HFFc6 (cell line): ENCODE measurements around the gene C1QTNF9B. TPM values are rescaled to one million over a fixed set of nuclear protein-coding genes. Genes with fewer than 3 reads are reported as not detected.

Experiments used
- DNase-seq: peaks from one replicate; pipeline ENCODE4 v3.0.0-alpha.2; 2018
- H3K27ac Mint-ChIP-seq: 2 replicates; pipeline ENCODE4 v1.8.0; 2020; ENCODE audit warnings: mild to moderate bottlenecking, mixed read lengths
- H3K27me3 Mint-ChIP-seq: 2 replicates; pipeline ENCODE4 v1.8.0; 2021; ENCODE audit warnings: mild to moderate bottlenecking, moderate library complexity, mixed read lengths; ENCODE audit not compliant: insufficient read depth
- H3K36me3 Mint-ChIP-seq: 2 replicates; pipeline ENCODE4 v1.8.0; 2021; ENCODE audit warnings: low read depth, mixed read lengths
- H3K4me1 Mint-ChIP-seq: 2 replicates; pipeline ENCODE4 v1.8.0; 2020; ENCODE audit warnings: low read depth, mixed read lengths
- H3K4me3 Mint-ChIP-seq: 2 replicates; pipeline ENCODE4 v1.8.0; 2020; ENCODE audit warnings: mild to moderate bottlenecking, moderate library complexity, mixed read lengths
- H3K9me3 Mint-ChIP-seq: 2 replicates; pipeline ENCODE4 v1.8.0; 2020; ENCODE audit warnings: mild to moderate bottlenecking, mixed read lengths
- CTCF ChIP-seq: fragments of 200-600 bp; sonication (generic); IDR thresholded peaks from 2 replicates; pipeline ENCODE4 v1.5.0; 2021; ENCODE audit warnings: antibody characterized with exemption, mild to moderate bottlenecking
- total RNA-seq, 6 experiments: library from RNA; stranded (reverse); fragmentation: NEBNext Ultra II Directional; extraction: Animal tissue kit (Norgen Biotek cat#: 25700); gene quantifications; 2 replicates in 1 of 6; 3 replicates in 5 of 6; pipeline ENCODE4 v1.2.3, GENCODE V29; 2021

Gene C1QTNF9B
- total RNA-seq, 6 experiments from 2014 or later, result 0.25 to 0.27 TPM; not detected in 4

GRCh38 chr13:23928985-23929384 lies 31.7 kb upstream of the C1QTNF9B start:
- Mint-ChIP-seq H3K4me3 (peak overlapping the region; percentile 6), H3K36me3 (no peaks in the 10 kb centered on the region), H3K27me3 (no peaks in the 10 kb centered on the region), H3K9me3 (no peaks in the 10 kb centered on the region), H3K4me1 (peaks cover 28% of the 10 kb centered on the region), H3K27ac (peak overlapping the region; percentile 42)
- peak; percentile 66 for DNase-seq
- no peak for TF ChIP-seq CTCF

GRCh38 chr13:23923031-23923430 lies 25.7 kb upstream of the C1QTNF9B start:
- Mint-ChIP-seq H3K9me3 (no peaks in the 10 kb centered on the region; the same call in 1 of the 2 replicates), H3K27ac (no peak overlapping the region), H3K36me3 (no peaks in the 10 kb centered on the region), H3K4me1 (peaks cover 44% of the 10 kb centered on the region), H3K27me3 (no peaks in the 10 kb centered on the region), H3K4me3 (no peak overlapping the region)
- no peak for TF ChIP-seq CTCF
- no peak for DNase-seq

GRCh38 chr13:23922005-23922932 lies 25.0 kb upstream of the C1QTNF9B start:
- H3K27me3 Mint-ChIP-seq, result no peaks in the 10 kb centered on the region
- H3K4me1 Mint-ChIP-seq, result peaks cover 49% of the 10 kb centered on the region
- H3K27ac Mint-ChIP-seq, result no peak overlapping the region
- no peak overlapping the region for H3K4me3 Mint-ChIP-seq
- H3K36me3 Mint-ChIP-seq, result 0 out of 2 replicates have a peak, but pooled peaks cover 7% of the 10 kb centered on the region
- H3K9me3 Mint-ChIP-seq, result peaks cover 7% of the 10 kb centered on the region
- no peak for DNase-seq
- TF ChIP-seq CTCF, result no peak

GRCh38 chr13:23921451-23921888 lies 24.2 kb upstream of the C1QTNF9B start:
- DNase-seq, result peak; percentile 60
- peaks cover 15% of the 10 kb centered on the region for H3K9me3 Mint-ChIP-seq

GRCh38 chr13:23919006-23919405 lies 21.7 kb upstream of the C1QTNF9B start:
- Mint-ChIP-seq H3K9me3 (peaks cover 16% of the 10 kb centered on the region), H3K27ac (no peak overlapping the region), H3K4me3 (no peak overlapping the region), H3K36me3 (0 out of 2 replicates have a peak, but pooled peaks cover 12% of the 10 kb centered on the region), H3K27me3 (no peaks in the 10 kb centered on the region), H3K4me1 (peaks cover 54% of the 10 kb centered on the region)
- no peak for DNase-seq
- TF ChIP-seq CTCF, result no peak

More at GRCh38 chr13:23921451-23921888, 24.2 kb upstream of the C1QTNF9B start:
- Mint-ChIP-seq H3K4me1 (peaks cover 54% of the 10 kb centered on the region), H3K36me3 (0 out of 2 replicates have a peak, but pooled peaks cover 12% of the 10 kb centered on the region), H3K27me3 (no peaks in the 10 kb centered on the region), H3K27ac (no peak overlapping the region), H3K4me3 (no peak overlapping the region)
- TF ChIP-seq CTCF, result peak; percentile 98
